GM06990 (cell line): Measurements from ENCODE around the gene CPN2.

Experiments
- DNase-seq: peaks from one replicate; pipeline ENCODE4 v3.0.0-alpha.2; 2011; ENCODE audit not compliant: insufficient read length; ENCODE audit errors: extremely low read depth
- H3K27me3 ChIP-seq: replicated peaks from 2 replicates; pipeline ENCODE4 v1.6.0; 2011; ENCODE audit warnings: low read length; ENCODE audit not compliant: control insufficient read depth, insufficient read depth
- H3K36me3 ChIP-seq: 2 replicates; pipeline ENCODE4 v1.5.1; 2011; ENCODE audit warnings: low read length; ENCODE audit not compliant: control insufficient read depth, insufficient read depth
- H3K4me3 ChIP-seq: replicated peaks from 2 replicates; pipeline ENCODE4 v1.5.1; 2011; ENCODE audit warnings: low read depth, mild to moderate bottlenecking, control low read depth, low read length
- CTCF ChIP-seq: IDR thresholded peaks from 2 replicates; pipeline ENCODE4 v1.5.1; 2011; ENCODE audit warnings: low read length, control low read depth, mild to moderate bottlenecking, inconsistent platforms; ENCODE audit not compliant: insufficient read depth, poor library complexity, severe bottlenecking

Gene CPN2

GRCh38 chr3:194354315-194354714, 3.2 kb upstream of the CPN2 start:
- no peak for DNase-seq
- H3K4me3 ChIP-seq, result no peak overlapping the region
- no peaks in the 10 kb centered on the region for H3K27me3 ChIP-seq
- TF ChIP-seq CTCF, result no peak
- H3K36me3 ChIP-seq, result no peaks in the 10 kb centered on the region

- no peaks in the 10 kb centered on the region for H3K27me3 ChIP-seq
- TF ChIP-seq CTCF, result no peak
- no peak overlapping the region for H3K4me3 ChIP-seq
- no peaks in the 10 kb centered on the region for H3K36me3 ChIP-seq
- no peak for DNase-seq
These were observed 1.6 kb upstream of the CPN2 start for GRCh38 chr3:194352667-194353246.

- no peaks in the 10 kb centered on the region for H3K27me3 ChIP-seq
- H3K4me3 ChIP-seq, result no peak overlapping the region
- no peak for TF ChIP-seq CTCF
- no peaks in the 10 kb centered on the region for H3K36me3 ChIP-seq
- no peak for DNase-seq
These were observed 916 bp upstream of the CPN2 start for GRCh38 chr3:194351952-194352536.

GRCh38 chr3:194350726-194351071, 429 bp downstream of the CPN2 start:
- Histone ChIP-seq H3K27me3 (no peaks in the 10 kb centered on the region), H3K4me3 (no peak overlapping the region), H3K36me3 (no peaks in the 10 kb centered on the region)
- DNase-seq, result no peak
- no peak for TF ChIP-seq CTCF

- no peak for DNase-seq
- TF ChIP-seq CTCF, result no peak
- H3K36me3 ChIP-seq, result no peaks in the 10 kb centered on the region
- no peaks in the 10 kb centered on the region for H3K27me3 ChIP-seq
- H3K4me3 ChIP-seq, result no peak overlapping the region
These were observed 2.8 kb downstream of the CPN2 start for GRCh38 chr3:194348354-194348753.

GRCh38 chr3:194346621-194347020, 4.5 kb downstream of the CPN2 start:
- Histone ChIP-seq H3K36me3 (no peaks in the 10 kb centered on the region), H3K4me3 (no peak overlapping the region), H3K27me3 (peaks cover 1% of the 10 kb centered on the region; the same call in 1 of the 2 replicates)
- no peak for TF ChIP-seq CTCF
- DNase-seq, result no peak
